CD1c-positive myeloid dendritic cell (primary cell): ENCODE measurements around the gene UNC5A.

Experiments
- DNase-seq: peaks from one replicate; pipeline ENCODE4 v3.0.0-alpha.2; 2016; ENCODE audit errors: extremely low spot score

The UNC5A gene

DNA sequence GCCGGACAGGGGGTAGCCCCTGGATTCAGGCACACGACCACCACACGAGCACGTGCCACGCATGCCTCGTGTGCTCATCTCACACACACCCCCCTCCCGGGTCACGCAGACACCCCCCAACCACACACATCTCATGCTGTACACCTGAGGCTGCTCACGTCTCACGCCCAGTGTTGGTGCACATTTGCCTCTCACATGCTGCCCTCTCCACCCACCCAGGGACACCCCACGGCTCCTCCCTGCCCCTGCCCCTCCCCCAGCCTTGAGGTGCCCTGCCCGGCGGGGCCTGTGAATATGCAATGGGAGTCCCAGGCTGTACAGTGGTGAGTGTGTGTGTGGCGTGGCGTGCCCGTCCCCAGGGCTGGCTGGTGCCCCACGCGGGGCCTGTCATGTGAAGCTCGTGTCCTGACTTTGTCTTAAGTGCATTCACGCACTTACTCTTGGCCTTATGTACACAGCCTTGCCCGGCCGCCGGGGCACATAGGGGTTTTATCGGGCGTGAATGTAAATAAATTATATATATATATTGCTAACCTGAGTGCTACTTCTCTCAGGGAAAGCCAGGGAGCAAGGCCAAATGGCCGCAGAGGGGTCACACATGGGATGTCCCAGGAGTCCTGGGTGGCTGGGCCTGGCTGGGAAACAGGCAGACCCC is 70.1 kb downstream of the UNC5A start:
- no peak for DNase-seq

DNA sequence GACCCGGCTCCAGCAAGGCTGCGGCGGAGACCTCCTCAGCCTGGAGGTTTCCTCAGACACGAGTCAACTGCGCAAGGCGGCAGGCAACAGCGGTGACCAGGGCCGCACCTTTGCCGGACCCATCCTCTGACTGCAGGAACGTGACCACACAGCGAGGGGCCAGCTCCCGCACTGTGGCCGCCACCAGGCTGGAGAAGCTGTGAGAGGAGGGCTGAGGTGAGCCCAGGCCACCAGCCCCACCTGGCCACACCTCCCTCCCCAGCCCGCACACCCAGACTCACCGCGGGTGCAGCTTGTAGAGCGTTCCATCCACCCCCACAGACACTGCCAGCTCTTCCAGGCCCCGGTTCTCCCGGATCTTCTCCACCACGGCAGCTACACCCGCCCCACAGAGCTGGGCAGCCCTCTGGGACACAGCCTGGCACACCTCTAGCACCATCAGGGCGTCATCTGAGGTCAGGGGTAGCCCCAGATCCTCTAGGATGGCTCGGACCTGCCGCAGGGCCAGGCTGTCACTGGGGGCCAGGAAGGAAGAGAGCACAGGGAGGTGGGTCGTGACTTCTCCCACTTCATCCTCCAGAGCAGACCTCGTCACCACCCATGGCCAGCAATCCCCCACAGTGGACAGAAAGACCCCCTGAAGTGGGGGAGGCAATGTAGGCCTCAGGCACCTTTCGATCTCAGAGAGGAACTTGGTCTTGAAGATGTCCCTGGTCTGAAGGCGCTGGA is 70.8 kb downstream of the UNC5A start:
- no peak for DNase-seq

DNA sequence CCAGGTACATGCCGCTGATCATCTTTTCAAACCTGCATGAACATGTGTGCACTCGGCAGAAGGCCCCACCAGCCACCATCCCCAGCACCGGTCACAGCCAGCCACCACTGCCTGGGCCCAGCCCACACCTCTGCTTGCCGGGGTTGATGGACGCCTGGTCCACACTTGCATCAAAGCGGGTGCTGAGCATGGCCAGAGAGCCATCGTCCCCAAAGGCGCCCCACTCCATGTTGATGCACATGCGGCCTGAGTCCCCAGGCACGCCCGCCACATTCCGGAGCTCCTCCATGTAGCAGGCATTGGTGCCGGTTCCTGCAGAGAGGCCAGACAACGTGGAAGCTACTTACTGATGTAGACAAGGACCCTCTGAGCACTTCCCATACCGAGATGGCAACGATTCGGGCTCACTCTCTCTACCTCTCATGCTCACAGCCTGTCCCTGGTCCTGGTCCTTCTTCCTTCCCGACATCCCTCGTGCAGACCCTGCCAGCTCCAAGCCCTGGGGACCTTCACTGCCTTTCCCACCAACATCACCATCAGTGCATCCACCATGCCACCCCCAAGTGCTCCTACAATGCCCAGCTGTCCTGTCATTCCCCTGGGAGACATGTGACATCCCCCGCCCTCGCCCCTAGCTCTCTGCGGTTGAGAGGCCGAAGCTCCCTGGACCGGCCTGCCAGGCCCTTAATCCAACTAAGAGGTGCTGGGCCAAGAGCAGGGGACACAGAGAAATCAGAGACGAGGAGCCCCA is 71.6 kb downstream of the UNC5A start:
- no peak for DNase-seq

DNA sequence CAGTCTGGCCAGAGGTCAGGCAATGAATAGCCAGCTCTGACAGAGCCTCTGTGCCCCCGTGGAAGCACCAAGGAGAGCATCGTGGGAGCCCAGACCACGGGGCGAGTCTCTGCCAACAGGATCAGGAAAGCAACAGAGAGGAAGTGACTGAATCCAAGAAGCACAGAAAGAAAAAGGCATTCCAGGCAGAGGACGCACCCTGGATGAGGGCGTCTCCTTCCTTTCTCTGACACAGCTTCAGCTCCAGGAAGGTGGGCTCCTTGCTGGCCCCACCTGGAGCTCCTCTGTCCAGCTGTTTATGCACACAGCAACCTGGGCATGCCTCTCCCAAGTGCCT is 72.2 kb downstream of the UNC5A start:
- DNase-seq = no peak

DNA sequence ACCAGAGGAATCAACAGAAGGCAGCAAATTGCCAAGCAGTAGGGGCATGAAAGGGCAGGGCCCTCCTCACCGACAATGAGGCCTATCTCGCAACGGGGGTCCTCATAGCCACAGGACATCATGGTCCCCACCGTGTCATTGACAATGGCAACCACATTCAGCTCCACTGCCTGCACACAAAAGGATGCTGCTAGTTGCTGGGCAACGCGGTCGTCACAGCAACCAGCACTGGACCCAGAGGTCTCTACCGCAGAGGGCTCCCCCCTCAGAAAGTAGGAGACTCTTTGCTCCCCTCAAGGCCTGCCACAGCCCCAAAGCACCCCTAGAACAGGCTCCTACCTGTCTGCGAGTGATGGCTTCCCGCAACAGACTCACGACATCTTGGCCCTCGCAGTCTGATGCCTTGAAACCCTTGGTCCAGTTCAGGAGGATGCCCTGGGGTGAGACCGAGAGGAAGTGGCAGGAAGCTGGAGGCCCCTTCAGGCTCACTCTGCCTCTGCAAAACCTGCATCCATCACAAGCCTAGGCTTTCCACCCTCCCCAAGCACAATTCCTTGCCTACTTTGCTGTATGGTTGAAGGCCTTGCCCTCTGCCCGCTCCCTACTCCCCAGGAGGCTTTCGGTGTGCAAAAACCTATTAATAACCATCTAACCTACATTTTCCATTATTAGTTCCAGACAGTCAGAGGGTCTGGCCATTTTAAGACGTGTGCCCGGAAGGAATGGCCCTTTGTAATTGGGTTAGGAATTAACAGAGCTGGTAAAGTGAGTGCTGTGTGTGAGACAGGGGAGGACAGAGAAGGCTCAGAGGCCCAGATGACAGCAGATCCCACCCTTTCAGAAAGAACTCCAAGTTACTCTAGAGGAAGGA is 73.6 kb downstream of the UNC5A start:
- no peak for DNase-seq

DNA sequence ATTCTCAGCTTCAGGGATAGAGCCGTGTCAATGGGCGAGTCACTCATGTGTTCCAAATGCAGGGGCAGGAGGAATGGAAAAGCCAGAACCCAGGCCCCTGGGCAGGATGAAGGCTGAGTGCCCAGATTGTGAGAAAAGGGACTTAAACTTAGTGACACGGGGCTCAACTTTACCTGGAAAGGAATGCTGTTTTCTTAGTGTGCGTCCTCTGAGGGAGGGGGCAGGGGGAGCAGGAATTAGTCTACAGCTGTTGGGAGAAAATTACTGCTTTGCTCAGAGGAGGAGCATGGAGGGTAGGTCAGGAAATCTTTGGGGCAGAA is 74.2 kb downstream of the UNC5A start:
- no peak for DNase-seq

DNA sequence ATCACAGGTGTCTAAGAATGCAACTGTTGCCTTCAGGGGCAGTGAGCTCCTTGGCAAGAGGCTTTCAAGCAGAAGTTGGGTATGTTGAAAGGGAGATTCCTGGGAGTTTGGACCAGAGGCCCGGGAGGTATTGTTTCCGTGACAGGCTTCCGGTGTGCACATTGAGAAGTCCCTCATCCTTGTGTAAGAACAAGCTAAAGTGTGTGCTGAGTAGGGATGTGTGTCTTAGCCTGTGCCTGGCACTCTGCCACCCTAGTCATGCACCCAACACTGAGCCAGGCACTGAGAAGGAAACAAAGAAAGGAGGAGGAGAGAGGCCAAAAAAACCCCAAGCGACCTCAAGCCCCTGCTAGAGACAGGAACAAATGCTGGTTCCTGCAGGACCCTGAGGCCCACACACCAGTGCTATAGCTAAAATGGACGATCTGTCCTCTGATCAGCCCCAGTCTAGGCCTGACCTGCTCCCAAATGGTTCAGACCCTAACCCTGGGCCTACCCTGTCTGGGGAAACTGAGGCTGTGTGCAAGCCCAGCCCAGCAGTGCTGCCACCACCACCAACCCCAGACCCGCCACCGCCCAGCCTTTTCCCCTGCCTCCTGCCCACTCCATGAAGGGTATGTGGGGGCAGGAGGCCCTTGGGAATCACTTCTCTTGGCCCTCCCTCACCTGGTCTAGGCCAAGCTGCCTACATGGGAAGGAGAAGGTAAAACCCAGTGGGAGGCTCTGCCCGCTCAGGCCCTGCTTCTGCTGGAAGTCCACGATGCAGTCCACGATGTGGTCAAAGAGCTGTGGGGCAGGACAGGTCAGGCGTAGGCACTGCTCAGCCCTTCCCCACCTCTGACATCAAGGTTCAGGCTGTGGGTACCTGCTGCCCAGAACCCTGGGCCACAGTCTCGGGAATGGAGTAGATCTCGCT is 76.2 kb downstream of the UNC5A start:
- no peak for DNase-seq

DNA sequence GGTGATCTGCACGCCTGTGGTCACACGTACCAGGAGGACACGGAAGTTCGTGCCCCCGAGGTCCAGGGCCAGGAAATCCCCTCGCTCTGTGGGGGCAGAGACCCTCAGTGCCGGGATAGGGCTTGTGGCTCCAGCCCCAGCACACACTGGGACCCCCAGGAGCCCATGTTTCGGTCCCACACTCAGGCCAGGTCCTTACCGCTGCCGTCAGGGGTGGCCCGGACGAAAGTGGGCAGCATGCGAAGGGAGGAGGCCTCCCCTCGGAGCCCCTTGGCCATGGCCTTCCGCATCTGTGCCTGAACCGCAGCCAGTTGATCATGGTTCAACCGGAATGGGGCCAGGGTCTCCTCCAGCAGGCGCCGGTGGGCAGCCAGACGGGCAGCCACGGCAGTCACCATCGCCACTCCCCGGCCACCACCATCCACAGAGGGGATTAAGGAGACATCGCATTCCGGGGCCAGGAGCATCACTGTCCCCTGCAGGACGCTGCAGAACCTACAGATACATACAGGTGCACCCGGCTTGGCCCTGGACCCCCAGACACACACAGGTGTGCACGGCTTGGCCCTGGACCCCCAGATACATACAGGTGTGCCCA is 77.0 kb downstream of the UNC5A start:
- DNase-seq = no peak

DNA sequence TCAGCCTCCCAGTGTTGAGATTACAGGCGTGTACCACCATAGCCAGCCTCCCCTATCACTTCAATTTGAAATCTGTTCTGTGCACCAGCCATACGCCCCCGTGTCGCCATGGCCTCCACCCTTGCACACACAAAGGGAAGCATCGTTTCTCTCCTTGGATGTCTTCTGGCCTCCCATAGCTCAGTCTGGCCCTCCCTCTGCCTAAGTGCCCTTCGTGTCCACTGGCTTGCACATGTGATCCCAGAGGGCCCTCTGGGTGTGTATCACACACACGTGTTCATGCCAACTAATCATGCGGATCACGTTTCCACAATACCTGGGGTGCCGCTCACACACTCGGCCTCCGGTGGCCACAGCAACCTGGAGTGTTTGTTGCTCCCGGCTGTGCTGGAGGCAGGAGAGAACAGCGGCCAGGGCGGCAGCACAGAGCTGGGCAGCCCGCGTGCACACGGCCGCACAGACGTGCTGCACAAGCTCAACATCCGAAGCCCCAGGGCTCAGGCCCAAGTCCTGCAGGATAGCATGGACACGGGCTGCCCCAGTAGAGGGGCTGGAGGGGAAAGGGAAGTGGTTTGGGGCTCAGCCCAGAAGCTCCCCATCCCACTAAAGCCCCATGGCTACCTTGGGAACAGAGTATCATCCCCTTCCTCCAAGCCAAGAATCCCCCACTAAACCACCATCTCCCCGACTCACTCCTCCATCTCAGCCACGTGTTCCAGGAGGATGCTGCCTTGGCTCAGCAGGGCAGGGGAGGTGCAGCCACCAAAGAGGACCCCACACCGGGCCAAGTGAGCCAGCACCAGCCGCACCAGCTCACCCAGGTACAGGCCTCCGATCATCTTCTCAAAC is 77.9 kb downstream of the UNC5A start:
- DNase-seq = no peak

DNA sequence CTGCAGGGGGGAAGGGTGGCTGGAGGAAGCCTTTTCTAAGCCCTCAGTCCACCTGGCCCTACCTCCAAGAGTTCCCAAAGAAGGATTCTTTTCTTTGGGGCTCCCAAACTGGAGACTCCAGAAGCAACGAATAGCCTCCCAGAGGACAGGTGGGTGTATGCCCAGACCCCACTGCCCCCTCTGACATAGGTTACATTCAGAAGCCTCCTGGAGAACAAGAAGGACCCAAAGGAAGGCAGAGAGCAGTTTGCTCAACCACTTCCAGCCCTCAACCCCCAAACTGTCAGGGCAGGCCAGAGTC is 78.5 kb downstream of the UNC5A start:
- DNase-seq = no peak

DNA sequence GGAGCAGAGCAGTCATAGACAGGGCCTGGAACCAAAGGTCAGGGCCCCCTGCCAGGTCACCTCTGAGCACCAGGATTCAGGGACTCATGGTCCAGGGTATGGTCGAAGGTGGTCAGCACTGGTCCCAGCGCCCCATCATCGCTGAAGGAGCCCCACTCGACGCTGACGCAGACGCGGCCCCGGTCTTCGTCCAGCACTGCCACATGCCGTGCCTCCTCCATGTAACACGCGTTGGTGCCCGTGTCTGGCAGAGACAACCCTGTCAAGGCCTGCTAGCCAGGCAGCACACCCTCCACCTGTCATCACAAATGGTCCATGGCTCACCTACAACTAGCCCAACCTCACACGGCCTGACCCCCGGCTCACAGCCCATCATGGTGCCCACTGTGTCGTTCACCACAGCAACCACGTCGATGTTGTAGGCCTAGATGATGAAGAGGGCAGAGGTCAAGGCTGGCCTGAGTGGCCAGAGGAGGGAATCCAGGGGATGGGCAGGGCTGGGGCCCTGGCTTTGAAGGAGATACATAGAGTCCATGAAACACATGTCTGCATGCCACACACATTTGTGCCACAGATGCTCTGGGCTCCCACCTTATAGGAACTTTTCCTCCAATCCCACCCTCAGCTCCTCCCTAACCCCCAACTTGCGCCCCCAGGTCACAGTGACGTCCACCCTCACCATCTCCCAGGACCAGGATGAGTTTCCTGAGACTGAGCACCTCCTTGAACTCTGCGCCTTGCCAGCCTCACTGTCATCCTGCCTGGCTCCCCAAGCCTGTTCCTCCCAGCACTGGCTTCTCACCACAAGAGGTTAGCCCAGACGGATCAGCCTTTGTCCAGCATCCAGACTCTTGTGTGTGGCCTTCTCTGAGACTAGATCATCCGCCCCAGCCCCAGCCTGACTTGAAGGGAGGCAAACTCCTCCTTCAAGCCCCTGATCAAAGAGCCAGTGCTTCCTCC is 79.2 kb downstream of the UNC5A start:
- DNase-seq = no peak

DNA sequence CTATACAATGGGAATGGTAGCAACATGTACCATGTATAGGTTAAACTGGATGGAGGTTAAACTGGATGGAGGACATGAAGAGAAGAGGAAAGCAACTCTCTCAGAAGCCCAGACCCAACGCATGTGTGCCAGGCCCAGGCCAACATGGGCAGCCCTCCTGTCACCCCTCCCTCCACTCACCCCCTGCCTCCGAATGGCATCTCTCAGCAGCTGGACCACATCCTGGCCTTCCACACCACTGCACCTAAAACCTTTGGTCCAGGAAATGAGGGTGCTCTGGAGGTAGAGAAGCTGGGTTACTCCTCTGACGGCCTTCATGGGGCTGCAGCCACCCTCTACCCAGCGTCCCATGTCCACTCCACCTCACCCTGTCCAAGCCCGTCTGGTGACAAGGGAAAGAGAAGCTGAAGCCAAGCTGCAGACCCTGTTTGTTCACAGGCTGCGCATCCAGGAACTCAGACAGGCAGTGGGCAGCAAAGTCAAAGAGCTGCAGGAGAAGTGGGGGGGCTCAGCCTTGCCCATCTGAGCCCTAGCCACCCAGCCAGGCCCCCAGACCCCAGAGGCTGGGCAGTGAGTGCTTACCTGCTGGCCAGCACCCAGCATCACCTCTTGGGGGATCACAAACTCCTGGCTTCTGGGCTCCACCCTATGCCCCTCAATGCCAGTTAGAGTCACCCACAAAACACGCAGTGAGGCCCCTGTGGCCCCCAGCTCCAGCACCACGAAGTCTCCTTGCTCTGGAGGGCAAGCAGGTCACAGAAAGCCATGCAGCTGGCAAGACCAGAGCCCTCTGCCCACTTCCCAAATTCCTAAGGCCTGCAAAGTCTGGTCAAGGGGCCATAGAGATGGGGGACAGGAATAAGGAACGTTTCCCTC is 80.3 kb downstream of the UNC5A start:
- DNase-seq = no peak

DNA sequence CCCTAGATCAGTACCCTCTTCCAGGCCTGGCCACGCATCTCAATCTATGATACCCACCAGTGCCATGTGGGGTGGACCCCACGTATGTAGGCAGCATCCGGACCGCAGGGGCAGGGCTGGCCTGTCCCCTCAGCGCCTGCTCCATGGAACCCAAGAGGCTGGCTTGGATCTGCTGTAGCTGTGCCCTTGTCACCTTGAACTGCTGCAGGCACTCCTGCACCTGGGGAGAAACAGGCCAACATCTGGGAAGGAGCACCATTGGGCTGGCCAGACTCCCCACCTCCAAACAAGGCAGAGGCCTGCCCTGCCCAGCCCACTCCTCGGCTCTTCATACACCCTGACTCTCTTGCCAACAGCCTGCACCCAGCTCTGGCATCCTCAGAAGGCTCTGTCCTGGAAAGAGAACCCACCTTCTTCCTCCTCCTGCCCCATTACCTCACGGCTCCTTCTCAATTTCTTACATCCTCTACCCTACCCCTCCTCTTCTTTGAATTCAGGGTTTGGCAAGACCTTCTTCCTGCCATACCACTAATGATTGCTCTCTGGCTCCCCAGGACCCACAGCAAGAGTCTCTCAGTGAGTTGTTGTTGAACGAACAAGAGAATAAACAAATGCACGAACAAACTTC is 81.1 kb downstream of the UNC5A start:
- no peak for DNase-seq

DNA sequence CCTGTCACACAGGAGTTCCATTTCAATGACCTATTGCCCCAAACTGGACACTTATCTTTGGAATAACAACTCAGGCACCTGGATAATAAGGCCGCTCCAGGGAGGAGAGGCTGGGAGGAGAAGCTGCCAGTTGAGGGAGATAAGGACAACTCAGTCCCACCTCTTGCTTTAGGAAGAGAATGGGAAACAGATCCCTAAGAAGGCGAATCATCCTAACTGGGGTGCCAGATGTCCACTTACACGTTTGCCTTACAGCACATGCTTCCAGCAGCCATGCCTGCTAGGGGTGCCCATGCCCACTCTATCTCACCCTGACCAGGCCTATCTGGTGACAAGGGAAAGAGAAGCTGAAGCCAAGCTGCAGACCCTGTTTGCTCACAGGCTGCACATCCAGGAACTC is 82.3 kb downstream of the UNC5A start:
- no peak for DNase-seq

DNA sequence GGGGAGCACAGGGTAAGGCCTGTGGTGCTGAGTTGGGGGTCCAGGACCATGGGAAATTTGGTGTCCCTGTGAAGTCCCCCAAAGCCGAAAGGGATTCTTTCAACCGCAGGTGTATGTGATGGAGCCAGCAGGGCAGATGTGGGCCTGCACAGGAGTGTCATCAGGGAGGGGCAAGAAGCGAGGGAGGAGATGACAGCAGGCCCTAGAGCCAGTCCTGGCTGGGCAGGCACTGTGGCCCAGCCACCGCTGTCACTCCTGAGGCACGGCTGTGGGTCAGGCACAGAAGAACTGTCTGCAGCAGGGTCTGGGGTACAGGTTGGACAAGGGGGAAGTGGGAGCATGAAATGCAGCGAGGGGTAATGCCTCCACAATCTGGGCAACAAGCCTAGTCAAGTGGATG is 83.9 kb downstream of the UNC5A start:
- no peak for DNase-seq

DNA sequence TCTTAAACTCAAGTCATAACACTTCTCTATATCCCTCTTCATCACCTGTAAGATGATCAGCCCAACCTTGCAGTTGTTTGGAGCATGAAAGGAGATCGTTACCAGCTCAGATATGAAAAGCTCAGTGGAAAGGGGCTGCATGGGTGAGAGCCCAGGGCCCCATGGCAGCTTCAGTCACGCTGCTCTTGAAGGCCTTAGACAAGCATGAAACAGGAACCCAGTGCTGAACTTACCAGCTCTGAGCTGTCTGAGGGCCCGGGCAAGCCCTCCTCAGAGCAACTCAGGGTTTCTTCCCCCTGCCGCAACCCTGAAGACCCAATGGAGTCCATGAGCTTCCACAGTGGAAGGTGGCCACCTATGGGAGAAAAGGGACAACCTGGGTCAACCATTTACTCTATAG is 85.5 kb downstream of the UNC5A start:
- no peak for DNase-seq

DNA sequence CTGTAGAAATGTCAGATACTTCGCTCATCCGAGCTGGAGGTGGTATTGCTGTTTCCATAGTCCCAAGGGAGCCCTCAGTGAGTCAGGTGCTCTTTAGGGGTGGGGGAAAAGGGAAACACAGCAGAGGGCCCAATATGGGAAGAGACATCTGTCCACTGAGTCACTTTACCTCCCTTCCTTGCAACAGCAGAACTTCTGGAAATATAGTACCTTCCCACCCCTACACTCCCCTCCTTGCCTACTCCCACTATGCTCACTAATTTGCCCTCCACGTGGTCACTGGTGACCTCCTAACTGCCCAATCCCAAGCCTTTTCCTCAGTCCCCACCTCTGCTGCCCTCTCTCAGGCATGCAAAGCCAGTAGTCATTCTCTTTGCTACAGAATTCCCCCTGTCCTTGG is 86.9 kb downstream of the UNC5A start:
- peak; percentile 65 for DNase-seq
